PFSK-1 (cell line): ENCODE results near the gene CGN.
A peak's percentile ranks its signal among the peaks of the same experiment; 100 is the strongest.

Experiments
- FOXP2 ChIP-seq: optimal IDR thresholded peaks from 2 replicates; pipeline ENCODE3; 2011; ENCODE audit warnings: borderline replicate concordance, control low read depth, inconsistent platforms; ENCODE audit not compliant: insufficient read depth; ENCODE audit errors: extremely low read length, extremely low read depth
- POLR2AphosphoS5 ChIP-seq: IDR thresholded peaks from 2 replicates; pipeline ENCODE4 v1.6.1; 2012; ENCODE audit warnings: low read depth, mild to moderate bottlenecking, control low read depth, low read length, moderate library complexity
- REST ChIP-seq, 2 experiments: IDR thresholded peaks; 2 replicates each; pipeline versions ENCODE4 v1.6.1 to v1.8.0; 2011 to 2012; ENCODE audit warnings: low read depth in 2 of 2, low read length in 2 of 2, control low read depth in 1 of 2, inconsistent platforms in 1 of 2, mild to moderate bottlenecking in 1 of 2, moderate library complexity in 1 of 2; ENCODE audit not compliant: insufficient read depth in 1 of 2
- SIN3A ChIP-seq: IDR thresholded peaks from 2 replicates; pipeline ENCODE4 v1.6.1; 2012; ENCODE audit warnings: mild to moderate bottlenecking, low read length, moderate library complexity, borderline replicate concordance; ENCODE audit not compliant: insufficient read depth
- TAF1 ChIP-seq: IDR thresholded peaks from 2 replicates; pipeline ENCODE4 v1.6.1; 2012; ENCODE audit warnings: low read length, control low read depth, borderline replicate concordance; ENCODE audit not compliant: insufficient read depth

CGN gene

GRCh38 chr1:151529781-151530180 is 18.6 kb downstream of the CGN start:
- TF ChIP-seq POLR2AphosphoS5, result no peak
- TF ChIP-seq SIN3A, result no peak
- TF ChIP-seq REST (IDR thresholded peaks at IDR 0.05; ENCODE audit: insufficient read depth in 1 of 2, low read depth in 2 of 2, low read length in 2 of 2), result no peak
- TF ChIP-seq FOXP2, result no peak
- TF ChIP-seq TAF1, result no peak

GRCh38 chr1:151530461-151530860 is 19.3 kb downstream of the CGN start:
- no peak for TF ChIP-seq POLR2AphosphoS5
- TF ChIP-seq TAF1, result no peak
- no peak for TF ChIP-seq SIN3A
- TF ChIP-seq REST (IDR thresholded peaks at IDR 0.05; ENCODE audit: insufficient read depth in 1 of 2, low read depth in 2 of 2, low read length in 2 of 2), result no peak
- no peak for TF ChIP-seq FOXP2

GRCh38 chr1:151533870-151534269 is 22.7 kb downstream of the CGN start:
- no peak for TF ChIP-seq REST (IDR thresholded peaks at IDR 0.05; ENCODE audit: insufficient read depth in 1 of 2, low read depth in 2 of 2, low read length in 2 of 2)

- no peak for TF ChIP-seq SIN3A
- TF ChIP-seq REST (IDR thresholded peaks at IDR 0.05; ENCODE audit: insufficient read depth in 1 of 2, low read depth in 2 of 2, low read length in 2 of 2), result 0 out of 4 replicates have a peak, but pooled peaks of 1 of the 2 experiments have one; percentile 12
These were observed 23.6 kb downstream of the CGN start for GRCh38 chr1:151534662-151535278.
